HG02763 (cell line): ENCODE results near the gene MXD3.
"Not testable (repeated sequence)": the region's sequence is repeated elsewhere in the genome, so short reads cannot be mapped to it uniquely, and the experiment has no call there.

Experiments used
- ATAC-seq: cut with Tn5 transposase; IDR thresholded peaks from one replicate; pipeline ENCODE4 v1.9.1; 2021; ENCODE audit warnings: mild to moderate bottlenecking, moderate library complexity; ENCODE audit not compliant: unreplicated experiment

The MXD3 gene

DNA sequence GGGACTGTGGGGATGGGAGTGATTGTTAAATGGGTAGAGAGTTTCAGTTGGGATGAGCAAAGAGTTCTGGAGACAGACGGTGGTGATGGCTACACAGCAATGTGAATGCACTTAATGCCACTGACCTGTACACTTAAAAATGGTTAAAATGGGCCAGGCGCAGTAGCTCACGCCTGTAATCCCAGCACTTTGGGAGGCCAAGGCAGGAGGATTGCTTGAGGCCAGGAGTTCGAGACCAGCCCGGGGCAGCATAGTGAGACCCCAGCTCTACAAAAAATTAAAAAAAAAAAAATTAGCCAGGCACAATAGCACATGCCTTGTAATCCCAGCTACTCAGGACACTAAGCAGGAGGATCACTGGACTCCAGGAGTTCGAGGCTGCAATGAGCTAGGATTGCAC lies 32.1 kb upstream of the MXD3 start:
- ATAC-seq, result no peak

DNA sequence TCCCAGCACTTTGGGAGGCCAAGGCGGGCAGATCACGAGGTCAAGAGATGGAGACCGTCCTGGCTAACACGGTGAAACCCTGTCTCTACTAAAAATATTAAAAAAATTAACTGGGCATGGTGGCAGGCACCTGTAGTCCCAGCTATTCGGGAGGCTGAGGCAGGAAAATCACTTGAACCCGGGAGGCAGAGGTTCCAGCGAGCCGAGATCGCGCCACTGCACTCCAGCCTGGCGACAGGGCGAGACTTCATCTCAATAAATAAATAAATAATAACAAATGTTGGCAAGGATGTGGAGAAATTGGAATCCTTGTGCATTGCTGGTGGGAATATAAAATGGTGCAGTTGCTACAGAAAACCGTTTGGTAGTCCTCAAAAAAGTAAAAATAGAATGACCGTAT lies 31.3 kb upstream of the MXD3 start:
- not testable (repeated sequence) for ATAC-seq

DNA sequence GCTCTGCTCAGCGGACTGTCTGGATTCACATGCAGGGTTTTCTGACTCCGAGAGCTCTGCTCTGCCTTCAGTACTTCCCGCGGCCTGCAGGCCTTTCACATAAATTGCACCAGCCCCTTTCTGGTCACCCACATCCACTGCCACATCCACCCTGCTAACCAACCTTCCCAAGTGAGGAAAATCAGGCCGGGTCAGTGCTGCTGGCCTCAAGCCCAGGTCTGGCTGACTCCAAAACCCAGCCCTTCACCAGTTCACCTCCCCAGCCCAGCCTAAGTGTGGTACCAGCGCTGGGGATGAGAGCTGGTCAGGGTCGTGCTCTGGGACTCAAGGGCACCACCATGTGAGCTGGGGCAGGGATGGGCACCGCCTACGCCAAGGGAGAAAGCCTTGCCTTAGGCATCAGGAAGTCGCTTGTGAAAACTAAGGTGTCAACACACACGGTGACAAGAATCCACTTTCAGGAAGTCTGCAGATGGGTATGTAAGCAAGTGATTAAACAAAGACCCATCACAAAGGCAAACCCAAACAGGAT lies 27.5 kb upstream of the MXD3 start:
- ATAC-seq, result no peak

DNA sequence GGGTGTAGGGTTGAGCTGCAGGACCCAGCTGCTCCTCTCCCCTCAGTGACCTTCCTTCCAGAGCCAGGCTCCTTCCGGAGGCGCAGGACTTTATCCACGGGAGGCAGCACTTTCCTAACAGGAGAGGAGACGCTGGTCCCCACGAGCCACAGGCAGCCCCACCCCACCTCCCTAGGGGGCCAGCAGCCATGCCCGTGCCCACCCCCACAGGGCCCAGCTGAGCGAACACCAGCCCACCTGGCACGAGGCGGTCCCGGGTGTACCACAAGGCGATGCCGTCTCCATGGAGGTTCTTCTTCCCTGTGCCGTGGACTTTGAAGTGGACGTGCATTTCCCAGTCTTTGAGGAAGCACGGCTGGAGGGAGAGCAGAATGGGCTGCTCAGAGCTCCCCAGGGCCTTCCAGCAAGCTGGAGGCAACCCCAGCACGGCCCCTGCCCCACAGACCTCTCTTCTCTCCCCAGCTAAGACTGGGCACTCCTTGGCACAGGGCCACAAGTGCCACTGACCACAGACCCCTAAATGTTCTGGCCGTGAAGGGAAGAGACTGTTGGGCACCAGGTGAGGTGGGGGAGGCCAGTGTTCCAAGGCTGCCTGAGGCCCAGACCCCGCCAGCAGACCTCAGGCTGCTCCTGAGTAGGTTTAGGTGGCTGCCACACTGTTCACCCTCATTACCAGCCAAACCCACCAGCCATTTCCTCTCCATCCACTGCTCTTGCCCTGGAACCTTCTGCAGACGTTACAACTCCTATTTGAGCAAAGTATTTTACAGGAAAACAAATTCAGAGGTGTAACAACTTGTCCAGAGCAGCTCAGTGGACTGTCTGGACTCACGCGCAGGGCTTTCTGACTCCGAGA lies 26.8 kb upstream of the MXD3 start:
- no peak for ATAC-seq

DNA sequence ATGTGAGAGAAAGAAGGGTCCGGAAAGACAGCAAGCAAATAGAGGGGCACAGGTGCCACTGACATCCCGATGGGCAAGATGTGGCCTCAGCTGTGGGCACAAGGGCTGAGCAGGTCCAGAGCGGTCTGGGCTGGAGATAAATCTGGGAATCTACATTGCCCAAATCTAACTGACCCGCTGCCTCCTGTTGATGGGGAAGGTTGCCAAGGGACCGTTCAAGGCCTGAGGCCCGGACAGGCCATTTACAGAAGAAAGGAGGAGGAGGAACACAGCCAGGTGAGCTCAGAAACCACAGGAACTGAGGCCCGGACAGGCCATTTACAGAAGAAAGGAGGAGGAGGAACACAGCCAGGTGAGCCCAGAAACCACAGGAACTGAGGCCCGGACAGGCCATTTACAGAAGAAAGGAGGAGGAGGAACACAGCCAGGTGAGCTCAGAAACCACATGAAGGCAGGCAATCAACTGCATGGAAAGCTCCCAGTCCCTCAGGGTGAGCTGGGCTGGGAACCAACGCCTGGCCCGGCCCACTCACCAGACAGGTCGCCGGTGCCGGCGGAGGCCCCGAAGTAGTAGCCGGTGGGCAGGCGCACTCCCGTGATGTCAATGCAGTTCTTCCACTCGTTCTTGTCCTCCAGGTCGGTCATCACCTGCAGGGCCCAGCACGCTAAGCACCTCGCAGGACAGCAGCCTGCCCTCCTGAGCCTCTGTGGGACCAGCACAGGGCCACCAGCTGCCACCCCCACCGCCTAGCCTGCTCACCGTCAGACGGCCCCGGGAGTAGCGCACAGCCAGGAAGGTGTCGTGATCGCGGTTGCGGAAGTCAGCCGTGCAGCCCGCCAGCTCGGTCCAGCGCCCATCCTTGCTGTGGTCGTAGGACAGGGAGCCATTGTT lies 25.2 kb upstream of the MXD3 start:
- ATAC-seq, result no peak

DNA sequence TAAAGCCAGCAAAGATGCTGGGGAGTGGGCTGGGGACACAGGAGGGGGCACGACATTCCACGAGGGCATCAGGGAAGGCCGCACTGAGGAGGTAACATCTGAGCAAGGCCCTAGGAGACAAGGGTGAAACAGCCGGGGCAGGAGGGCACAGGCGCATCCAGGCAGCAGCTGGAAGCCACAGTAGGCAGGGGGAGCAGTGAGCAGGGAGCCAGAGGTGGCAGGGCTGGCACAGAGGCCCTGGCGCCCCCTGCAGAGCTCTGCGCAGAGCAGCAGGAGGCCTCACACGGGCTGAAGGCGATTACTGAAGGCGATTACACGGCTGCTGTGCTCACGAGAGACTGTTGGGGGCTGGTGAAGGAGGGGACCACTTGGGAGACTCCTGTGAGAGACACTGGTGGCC lies 24.4 kb upstream of the MXD3 start:
- no peak for ATAC-seq

DNA sequence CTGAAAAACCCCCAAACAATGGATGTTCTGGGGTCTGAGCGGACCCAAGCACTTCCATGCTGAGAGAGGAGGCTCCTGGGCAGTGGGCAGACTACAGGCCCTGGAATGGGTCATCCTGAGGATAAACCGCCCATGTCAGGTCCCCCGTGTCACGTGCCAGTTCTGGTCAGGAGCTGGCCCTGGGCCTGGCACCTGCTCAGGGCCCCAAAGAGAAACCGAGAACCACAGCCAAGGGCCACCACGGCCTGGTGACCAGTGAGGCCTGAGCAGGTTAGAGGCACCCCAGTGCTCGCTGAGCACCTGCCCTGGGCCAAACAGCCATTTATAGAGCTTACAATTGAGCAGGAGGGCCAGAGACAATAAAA lies 24.0 kb upstream of the MXD3 start:
- no peak for ATAC-seq

DNA sequence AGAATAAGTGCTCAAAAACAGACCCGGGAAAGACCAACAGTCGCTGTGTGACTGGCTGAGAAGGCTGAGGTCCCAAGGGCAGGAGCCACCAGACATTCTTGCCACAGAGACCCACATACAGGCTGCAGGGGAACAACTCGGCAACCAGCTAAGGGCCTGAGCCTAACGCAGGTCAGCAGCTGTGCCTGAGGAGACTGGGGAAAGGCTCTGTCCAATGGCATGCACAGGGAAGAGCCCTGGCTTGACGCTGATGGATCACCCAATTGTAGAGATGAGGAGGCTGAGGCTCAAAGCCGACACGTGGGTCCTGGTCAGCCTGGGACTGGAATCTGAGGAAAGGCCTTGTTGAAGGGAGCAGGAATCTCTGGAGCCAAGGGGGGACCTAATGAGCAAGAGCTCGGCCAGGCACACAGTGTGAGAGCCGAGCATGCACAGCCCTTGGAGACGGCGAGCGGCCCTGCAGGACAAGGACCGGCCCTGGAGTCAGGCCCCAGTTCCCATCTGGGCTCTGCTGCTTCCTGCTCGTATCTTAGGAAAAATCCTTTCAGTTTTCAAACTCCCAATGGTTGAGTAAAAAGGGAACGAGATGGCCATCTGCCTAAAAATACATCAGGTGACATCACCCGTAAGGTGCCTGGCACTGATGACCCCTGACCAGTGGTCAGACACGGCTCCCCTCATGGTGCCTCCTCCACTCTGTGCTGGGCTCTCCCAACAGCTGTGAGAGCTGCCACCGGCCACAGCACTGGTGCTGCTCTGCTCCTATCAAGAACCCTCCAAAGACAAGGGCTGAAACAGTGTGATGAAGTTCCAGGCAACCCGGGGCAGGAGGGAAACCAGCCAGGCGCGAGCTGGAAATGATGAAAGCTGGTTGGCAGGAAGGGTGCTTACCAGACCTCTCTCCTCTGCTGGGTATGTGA lies 23.3 kb upstream of the MXD3 start:
- ATAC-seq, result no peak

DNA sequence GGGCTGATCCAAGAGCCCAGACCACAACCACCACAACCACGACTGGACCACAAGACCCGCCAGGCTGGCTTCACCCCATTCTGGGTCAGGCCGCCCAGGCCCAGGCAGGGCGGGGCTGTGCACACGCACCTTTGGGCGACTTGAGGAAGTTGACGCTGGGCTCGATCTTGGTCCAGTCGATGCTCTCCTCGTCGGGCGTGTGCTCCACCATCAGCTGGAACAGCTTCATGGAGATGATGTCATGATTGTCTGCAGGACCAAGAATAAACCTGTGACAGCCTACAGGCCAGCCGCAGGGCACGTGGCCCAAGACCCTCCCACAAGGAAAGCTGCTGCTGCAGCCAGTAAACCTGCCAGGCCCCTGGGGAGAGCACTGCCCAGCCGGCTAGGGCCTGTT lies 22.5 kb upstream of the MXD3 start:
- no peak for ATAC-seq

DNA sequence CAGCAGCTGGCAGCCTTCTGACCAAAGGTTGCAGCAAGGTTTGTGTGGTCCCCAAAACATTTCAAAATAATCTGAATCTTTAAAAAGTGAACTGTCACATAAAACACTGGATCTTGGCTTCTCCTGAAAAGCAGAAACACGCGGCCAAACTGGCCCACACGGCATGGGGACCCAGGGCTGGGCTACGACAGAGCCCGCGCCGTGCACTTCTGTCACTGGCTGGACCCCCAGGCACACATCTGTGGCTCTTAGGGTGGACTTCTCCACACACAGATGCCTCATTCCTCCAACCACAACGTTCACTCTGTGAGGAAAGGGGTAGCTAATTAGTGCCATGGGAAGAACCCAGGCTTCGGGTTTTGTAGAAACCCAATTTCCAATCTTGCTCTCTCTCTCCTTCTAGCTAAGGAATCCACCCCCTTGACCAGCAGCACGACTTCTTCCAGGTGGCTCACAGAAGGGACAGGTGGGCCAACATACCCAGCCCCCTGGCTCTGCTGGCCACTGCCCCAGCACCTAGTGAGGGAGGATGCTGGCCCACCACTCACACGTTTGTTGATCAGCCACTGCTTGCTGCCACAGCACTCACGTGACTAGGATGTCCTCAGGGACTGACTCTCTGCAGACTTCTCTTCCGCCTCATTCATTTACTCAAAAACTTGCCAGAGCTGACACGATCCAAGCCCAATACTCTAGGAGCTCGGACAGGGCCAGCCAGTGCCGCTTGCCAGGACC lies 21.9 kb upstream of the MXD3 start:
- no peak for ATAC-seq

DNA sequence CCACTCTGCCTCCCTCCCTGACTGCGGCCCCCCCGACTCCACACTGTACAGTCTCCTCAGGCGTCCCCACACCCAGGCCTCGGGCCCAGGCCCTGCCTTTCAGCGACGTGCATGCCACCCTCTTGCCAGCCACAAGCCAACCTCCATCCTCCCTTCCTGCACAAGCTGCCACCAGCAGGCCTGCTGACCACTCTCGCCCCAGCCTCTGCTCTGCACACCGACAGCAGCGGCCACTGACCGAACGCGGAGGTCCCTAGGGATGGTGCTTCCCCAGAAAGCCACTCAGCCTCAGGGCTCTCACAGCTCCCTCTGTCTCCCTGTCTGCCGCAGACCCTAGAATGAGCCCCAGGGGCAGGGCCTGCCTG lies 21.2 kb upstream of the MXD3 start:
- no peak for ATAC-seq

DNA sequence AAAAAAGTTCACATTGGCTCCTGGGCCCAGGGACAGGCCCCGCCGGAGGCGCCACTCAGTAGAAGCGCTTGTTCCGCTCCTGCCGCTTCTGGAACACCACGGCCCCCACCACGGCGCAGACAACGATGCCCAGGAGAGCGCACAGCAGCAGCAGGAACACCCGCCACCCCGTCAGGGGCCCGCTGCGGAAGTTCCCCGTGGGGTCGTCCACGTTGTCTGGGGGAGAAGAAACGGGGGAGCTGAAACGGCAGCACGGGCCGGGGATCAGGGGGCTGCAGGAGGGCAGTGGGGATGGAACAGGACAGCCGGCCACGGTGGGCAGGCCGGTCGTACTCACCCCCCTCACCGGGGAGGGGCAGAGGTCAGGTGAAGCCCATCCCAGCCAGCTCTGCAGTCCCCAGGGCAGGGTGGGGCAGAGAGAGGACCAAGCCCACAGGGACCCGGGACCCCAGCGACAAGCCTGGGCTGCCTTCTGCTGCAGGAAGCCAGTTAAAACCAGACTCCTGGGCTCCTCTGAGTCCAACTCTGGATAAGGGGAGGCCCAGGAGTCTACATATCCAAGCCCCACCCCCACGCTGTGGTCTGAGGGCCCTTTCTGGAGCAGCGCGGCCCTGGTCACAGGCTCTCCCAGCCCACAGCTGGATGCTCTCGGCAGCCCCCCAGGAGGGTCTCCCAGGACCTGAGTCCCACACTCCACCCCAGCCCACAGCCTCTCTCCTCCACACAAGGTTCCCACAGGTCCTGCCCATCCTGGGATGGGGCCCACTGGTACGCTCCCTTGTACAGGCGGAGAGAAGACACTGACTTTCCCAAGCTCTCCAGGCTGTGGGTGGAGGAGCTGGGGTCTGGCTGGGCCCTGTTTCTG lies 20.6 kb upstream of the MXD3 start:
- ATAC-seq, result no peak

DNA sequence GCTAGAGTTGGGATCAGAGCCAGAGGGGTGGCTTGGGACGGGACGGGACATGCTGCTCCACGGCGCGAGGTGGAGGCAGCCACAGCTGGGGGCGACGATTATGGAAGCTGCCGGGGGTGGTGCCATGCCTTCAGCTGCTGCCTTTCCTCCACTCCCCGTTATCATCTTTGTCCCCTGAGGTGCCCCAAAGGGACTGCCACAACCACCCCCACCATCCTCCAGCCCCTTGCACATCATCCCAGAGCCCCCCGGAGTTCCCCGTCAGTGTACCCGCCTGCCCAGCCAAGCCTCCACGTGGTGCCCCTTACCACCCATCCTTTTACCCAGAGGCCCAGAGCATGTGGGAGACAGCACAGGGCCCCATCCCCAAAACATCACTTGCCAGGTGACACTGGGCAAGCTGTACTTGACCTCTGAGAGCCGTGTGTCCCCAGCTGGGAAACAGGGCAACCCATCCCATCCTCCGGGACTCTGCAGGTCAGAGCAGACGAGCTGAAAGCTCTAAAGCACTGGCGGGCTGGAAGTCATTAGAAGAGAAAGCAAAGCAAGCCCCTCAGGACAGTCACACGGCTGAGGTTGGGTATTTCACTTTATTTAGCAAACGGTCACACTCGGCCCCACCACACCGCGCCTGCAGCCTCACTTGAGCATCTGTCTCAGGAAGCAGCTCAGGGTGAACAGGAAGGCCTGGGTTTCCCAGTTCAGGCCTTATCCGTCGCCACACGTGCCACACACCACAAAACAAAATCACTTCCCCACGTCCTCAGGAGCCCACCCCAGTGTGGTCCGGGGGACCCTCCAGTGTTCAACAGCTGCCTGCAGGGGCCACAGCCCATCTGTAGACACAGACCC lies 19.5 kb upstream of the MXD3 start:
- ATAC-seq, result no peak

DNA sequence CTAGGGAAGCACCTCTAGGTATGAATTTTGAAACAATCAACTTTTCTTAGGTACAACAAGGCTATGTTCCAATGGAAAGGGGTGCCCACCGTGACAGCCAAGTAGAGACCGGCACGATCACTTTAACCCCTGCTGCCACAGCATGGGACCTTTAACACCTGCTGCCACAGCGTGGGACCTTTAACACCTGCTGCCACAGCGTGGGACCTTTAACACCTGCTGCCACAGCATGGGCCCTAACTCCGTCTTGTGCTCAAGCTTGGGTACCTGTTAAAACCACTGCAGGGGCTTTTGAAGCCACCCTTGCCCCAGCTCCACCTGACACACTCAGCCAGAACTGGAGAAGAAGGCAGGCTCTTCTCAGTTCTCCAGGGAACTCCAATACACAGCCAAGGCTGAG lies 18.2 kb upstream of the MXD3 start:
- ATAC-seq, result no peak

DNA sequence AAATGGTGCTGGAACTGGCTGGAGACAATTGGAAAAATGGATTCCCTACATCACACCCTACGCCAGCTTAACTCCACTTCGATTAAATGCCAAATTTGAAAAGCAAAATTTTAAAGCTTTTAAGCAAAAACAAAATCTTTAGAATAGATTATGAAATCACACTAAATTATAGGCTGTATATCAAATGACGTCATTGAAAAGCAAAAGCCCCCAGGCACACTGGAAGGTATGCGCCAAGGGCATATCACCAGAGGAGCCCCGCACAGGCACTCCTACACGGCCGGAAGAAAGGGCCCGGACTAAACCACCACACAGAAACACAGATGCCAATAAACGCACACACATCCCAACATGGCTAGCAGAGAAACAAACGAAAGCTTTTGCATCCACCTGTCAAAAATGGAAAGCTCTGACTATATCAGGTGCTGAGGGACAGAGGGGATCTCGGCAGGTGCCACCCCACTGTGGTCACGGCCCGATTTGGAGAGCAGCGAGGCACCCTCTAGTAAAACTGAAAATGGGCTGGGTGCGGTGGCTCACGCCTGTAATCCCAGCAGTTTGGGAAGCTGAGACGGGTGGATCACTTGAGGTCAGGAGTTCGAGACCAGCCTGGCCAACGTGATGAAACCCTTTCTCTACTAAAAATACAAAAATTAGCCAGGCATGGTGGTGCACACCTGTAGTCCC lies 17.0 kb upstream of the MXD3 start:
- no peak for ATAC-seq

DNA sequence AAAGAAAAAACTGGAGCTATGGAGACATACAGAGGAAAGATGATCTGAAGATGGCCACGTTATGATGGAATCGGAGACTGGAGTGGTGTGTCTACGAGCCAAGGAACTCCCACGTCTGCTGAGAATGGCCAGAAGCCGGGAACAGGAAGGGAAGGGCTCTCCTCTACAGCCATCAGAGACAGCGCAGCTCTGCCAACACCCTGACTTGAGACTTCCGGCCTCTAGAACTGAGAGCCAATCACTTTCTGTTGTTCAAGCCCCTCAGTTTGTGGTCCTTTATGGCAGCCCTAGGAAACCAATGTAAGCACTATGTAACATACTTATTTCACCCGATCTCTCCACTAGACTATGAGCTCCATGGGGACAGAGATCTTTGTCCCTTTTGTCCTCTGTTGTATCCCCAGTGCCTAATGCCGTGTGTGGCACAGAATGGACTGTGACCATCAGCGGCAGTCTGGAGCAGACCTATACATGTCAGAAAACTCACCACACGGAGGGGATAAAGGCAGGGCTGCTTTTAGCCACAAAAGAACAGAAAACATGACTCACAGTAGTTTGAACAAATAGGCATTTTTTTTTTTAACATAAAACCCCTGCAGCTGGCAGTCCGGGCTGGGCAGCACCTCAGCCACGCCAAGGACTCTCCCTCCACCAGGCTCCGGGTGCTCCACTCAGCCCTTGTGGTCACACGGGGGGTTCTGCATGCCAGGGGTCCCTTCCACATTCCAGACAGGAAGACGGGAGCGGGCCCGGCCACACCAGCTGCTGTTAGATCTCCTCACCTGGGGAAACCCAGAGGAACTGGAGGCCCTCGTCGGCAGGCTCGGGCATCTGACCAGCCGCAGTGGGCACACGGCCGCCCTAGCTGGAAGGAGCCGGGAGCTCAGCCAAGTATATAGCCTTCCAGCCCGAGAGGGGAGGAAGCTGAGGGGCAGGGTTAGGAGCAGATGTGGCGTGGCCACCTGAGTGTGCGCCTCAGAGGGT lies 16.1 kb upstream of the MXD3 start:
- no peak for ATAC-seq
